ENCODE data around the gene PLXDC2.
"Not testable (repeated sequence)": the region's sequence is repeated elsewhere in the genome, so short reads cannot be mapped to it uniquely, and the experiment has no call there.

Gene PLXDC2

GRCh38 chr10:20029523-20029922 is 213.3 kb downstream of the PLXDC2 start:
- DNase-seq: no peak

- DNase-seq: no peak
These were observed 217.2 kb downstream of the PLXDC2 start for GRCh38 chr10:20033476-20033875.

GRCh38 chr10:20034732-20035131 is 218.5 kb downstream of the PLXDC2 start:
- DNase-seq: no peak

GRCh38 chr10:20040012-20040411 is 223.8 kb downstream of the PLXDC2 start:
- no peak for DNase-seq

DNA sequence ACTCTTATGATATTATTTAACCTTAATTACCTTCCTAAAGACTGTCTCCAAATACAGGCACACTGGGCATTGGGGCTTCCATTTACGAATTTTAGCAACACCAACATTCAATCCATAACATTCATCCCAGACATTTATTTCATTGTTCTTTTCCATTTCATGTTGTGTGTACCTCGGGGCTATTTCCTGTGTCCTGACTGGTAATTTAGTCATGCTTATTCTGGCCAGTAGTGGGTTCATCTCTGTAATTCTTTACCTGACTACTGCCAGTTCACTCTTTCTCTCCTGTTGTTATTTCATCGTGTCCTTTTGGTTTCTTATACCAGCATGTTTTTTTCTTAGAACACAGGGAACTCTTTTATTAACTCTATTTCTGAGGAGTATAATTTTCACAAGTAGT is 225.7 kb downstream of the PLXDC2 start:
- no peak for DNase-seq

GRCh38 chr10:20045100-20045499 is 228.9 kb downstream of the PLXDC2 start:
- DNase-seq: not testable (repeated sequence)

- DNase-seq: peak in 7 of 56 donors; percentile 2 to 16 (median 9)
These were observed 231.9 kb downstream of the PLXDC2 start for GRCh38 chr10:20048161-20048560.

DNA sequence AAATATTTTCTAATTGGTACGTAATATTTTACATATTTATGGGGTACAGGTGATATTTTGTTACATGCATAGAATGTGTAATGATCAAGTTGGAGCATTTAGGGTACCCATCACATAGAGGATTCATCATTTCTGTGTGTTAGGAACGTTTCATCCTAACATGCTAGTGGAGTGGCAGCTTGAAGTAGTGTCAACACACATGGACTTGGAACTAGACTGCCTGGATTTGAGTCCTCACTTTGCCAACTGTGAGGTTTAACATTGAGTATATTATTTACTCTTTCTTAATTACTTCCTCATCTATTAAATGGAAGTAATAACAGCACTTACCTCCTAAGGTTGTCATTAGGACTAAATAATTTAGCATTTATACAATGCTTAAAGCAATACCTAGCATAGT is 241.9 kb downstream of the PLXDC2 start:
- DNase-seq: no peak

- DNase-seq: no peak
These were observed 243.0 kb downstream of the PLXDC2 start for GRCh38 chr10:20059084-20059835.

DNA sequence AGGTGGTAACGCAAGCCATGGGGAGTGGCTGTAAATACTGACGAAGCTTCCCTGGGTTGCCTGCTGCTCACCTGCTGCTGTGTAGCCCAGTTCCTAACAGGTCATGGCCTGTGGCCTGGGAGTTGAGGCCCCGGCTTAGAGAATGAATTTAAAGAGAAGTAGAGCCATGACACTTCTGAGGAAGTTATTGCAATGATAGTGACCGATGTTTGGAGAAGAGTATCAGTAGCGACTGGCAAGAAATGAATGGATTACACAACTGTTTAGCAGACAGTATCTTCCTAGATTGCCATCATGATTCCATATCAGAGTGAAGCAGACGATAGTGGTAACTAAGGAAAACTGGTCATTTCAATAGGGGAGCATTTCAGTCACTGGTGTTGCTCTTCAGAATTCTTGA is 249.6 kb downstream of the PLXDC2 start:
- DNase-seq: no peak

- no peak for DNase-seq
These were observed 256.9 kb downstream of the PLXDC2 start for GRCh38 chr10:20073167-20073566.

- no peak for DNase-seq
These were observed 259.5 kb downstream of the PLXDC2 start for GRCh38 chr10:20075713-20076112.

DNA sequence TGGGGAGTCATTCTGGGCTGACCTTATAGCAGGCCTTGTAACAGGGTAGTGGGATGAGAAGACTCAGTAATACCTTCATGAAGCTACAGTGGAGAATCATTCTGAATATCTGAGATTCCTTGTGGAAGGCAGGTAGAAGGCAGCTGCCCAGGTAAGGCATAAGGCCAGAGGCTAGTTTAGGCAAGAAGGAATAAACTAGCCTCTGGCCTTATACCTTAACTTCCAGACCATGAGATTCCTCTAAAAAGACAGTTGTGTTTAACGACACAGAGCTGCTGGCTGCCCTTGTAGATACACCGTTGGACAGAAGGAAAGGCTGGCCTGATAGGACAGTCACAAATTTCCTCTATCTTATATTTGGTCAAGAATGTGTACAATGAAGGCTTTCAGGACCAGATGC is 268.2 kb downstream of the PLXDC2 start:
- DNase-seq: no peak

DNA sequence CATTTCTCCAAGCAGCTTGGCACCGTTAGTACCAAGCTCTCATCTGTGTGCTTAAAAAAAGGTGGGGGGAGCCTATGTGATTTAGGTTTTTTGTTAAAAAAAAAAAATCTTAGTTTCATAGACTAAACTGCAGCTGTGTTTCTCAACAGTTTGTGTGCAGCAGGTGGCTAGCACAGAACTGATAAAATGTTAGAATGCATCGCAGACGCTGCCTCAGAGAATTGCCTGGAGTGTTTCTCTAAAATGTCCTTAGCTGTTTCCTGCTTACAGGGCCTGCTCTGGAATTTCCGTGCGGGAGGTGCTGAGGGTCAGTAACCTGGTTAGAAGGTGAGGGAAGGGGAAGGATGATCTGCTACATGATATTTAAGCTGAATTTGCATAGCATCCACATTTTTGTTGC is 268.9 kb downstream of the PLXDC2 start:
- no peak for DNase-seq

- no peak for DNase-seq
These were observed 271.1 kb downstream of the PLXDC2 start for GRCh38 chr10:20087353-20087752.

DNA sequence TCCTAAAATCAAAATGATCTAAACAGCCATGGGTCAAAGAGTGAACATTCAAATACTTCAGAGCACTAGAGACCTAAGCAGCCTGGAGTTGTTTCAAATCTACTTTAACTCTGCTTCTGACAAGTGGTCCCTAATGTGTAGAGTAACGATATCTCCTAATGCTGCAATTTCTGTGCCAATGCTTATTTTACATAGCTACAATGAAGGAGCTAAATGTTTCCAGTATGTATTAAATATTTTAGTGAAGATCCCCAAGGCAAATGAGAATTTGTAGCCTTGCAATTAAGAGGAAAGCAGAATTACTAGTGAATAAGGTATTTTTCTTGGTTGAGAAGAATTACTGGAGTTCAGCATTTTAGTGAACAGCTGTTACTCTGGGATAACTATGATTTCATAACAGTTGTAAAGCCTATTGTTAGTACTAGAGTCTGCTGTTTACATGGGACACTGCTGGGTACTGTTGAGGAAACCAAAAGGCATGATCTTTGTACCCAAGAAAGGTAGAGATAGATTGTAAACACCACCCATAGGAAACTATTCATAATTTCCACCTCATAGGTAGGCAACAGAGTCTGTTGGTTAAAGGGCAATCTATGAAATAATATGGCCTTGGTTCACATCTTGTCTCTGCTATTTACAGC is 271.9 kb downstream of the PLXDC2 start:
- DNase-seq: no peak

- DNase-seq: no peak
These were observed 273.6 kb downstream of the PLXDC2 start for GRCh38 chr10:20089879-20090278.

DNA sequence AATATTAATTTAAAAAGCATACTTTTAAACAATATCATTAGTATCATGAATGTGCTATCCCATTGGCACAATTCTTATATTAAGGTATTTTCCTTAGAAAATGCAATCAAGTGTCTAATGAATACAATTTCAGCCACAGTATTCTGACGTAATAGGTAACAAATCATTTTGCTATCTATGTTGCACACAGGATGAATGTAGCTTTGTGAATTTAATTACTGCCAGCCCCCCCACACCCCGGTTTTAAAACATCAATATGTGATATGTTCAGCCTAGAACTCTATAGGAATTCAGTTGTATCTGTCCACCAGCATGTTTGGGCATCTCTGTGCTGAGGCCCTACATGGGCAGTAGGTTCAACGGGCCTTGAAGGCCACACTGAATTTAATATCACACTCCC is 274.6 kb downstream of the PLXDC2 start:
- DNase-seq: no peak

- DNase-seq: no peak
These were observed 275.5 kb downstream of the PLXDC2 start for GRCh38 chr10:20091698-20092097.

GRCh38 chr10:20093600-20093999 is 277.4 kb downstream of the PLXDC2 start:
- no peak for DNase-seq

DNA sequence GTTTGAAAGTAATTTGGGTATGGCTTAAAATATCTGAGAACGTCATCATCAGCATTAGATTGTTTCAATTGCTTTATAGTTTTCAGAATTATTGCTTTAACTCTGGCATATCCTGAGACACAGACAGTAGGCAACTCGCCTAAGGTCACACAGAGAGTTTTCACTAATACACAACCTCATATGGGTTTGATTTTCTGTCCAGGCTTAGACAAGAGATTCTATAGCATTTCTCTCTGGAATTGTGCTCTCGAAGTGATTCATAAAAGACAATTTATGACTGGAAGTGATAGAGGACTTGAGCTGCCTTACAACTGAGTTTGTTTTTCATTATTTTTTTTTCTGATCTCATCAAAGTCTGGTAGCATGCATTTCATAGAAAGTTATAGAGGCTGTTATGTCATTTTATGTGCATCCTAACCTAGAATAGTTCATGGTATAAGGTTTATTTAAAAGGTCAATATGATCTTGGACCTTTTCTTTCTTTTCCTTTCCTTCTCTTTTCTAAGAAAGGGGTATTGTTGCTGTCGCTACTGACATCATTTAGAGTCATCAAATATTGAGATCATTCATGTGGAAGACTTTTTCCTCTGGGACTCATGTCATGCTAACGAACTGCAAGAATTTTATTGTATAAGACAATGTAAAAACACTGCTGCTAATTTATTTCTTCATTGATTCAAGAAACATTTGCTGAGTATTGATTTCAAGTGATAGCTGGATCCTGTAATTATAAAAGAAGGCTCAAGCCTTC is 278.2 kb downstream of the PLXDC2 start:
- no peak for DNase-seq

GRCh38 chr10:20100171-20100570 is 283.9 kb downstream of the PLXDC2 start:
- no peak for DNase-seq

DNA sequence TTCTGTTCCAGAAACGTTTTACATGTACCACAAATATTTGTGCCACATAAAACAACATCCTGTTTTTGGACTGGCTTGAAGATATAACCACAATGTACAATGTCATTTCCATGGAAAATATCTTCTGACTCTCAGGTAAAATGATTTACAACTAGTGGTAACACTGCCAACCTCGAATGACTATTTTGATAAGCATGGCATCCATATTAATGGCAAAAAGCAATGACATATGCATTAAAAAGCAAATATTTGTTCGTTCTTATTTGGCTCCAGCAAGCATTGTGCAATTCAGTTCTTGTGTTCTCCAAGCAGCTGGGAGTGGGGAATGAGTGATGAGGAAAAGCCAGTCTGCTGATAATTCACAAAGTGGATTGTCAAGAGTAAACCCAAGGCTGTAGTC is 289.0 kb downstream of the PLXDC2 start:
- DNase-seq: no peak

Data from nucleus accumbens (tissue), 56 donors.